GM20000 (cell line): ENCODE data around the gene CFAP45.

ENCODE experiments used
- DNase-seq: peaks from one replicate; pipeline ENCODE4 v3.0.0; 2012; ENCODE audit warnings: low spot score
- CTCF ChIP-seq: IDR thresholded peaks from 2 replicates; pipeline ENCODE4 v1.5.1; 2012; ENCODE audit warnings: mild to moderate bottlenecking, control low read depth; ENCODE audit errors: extremely low read depth, missing control alignments

Gene CFAP45

GRCh38 chr1:159916242-159917051, 16.5 kb upstream of the CFAP45 start:
- TF ChIP-seq CTCF = no peak
- DNase-seq = no peak

- no peak for DNase-seq
- TF ChIP-seq CTCF = no peak
These were observed 15.7 kb upstream of the CFAP45 start for GRCh38 chr1:159915571-159916241.

GRCh38 chr1:159914252-159915018, 14.5 kb upstream of the CFAP45 start:
- TF ChIP-seq CTCF = no peak
- no peak for DNase-seq

- no peak for TF ChIP-seq CTCF
- DNase-seq = no peak
These were observed 13.7 kb upstream of the CFAP45 start for GRCh38 chr1:159913451-159914192.

- TF ChIP-seq CTCF = no peak
- no peak for DNase-seq
These were observed 11.5 kb upstream of the CFAP45 start for GRCh38 chr1:159911326-159912070.

GRCh38 chr1:159908031-159908940, 8.3 kb upstream of the CFAP45 start:
- DNase-seq = no peak
- no peak for TF ChIP-seq CTCF
